HepG2 (cell line): ENCODE data around the gene GPRIN1. TPM values are rescaled to one million over a fixed set of nuclear protein-coding genes. Genes with fewer than 3 reads are reported as not detected.

ENCODE experiments used
- ATAC-seq: fragments of 200-7000 bp; cut with Tn5 transposase; 3 replicates; pipeline ENCODE4 v1.9.1; 2020; ENCODE audit warnings: mild to moderate bottlenecking, moderate library complexity
- BruUV-seq: library from RNA; stranded (reverse); fragments of 400-500 nt; replicated peaks from 2 replicates; lab custom pipeline; 2021; lab: Mats Ljungman, UMichigan
- CTCF ChIA-PET: fragments of 300-600 bp; formaldehyde crosslinking; extraction: SDS; loops from one replicate; lab custom pipeline; 2021; ENCODE audit warnings: low total read pairs, inconsistent platforms, low intra/inter-chr PET ratio; lab: Yijun Ruan, JAX
- POLR2A ChIA-PET: fragments of 350-600 bp; sonication (Branson Sonifier 250); formaldehyde crosslinking; loops from one replicate; lab custom pipeline; 2020; ENCODE audit warnings: antibody characterized with exemption, inconsistent platforms; lab: Yijun Ruan, JAX
- DNase-seq: peaks from one replicate; pipeline ENCODE4 v3.0.0-alpha.2; 2015; ENCODE audit warnings: low spot score
- FAIRE-seq: peaks from 3 replicates; lab custom pipeline; 2011; peaks lifted over from hg19 to GRCh38; lab: Jason Lieb, UNC
- H2AFZ ChIP-seq: one replicate; pipeline ENCODE4 v1.6.1; 2011; ENCODE audit warnings: low read length, inconsistent platforms
- H3K27ac ChIP-seq: fragments of 300-600 bp; 3 replicates; pipeline ENCODE4 v1.8.0; 2011; ENCODE audit warnings: mixed run types, mild to moderate bottlenecking, mixed read lengths, low read length, inconsistent platforms; ENCODE audit not compliant: insufficient read depth; ENCODE audit errors: extremely low read length
- H3K27me3 ChIP-seq, 2 experiments: fragments of 200-600 bp in 1 of 2; 2 replicates in 1 of 2; 3 replicates in 1 of 2; pipeline versions ENCODE4 v1.6.0 to v1.8.0; 2011; ENCODE audit warnings: low read length in 2 of 2, mild to moderate bottlenecking in 2 of 2, moderate library complexity in 2 of 2, inconsistent platforms in 1 of 2; ENCODE audit not compliant: insufficient read depth in 2 of 2, control insufficient read depth in 1 of 2
- H3K36me3 ChIP-seq, 2 experiments: fragments of 200-600 bp in 1 of 2; replicated peaks in 1 of 2; 2 replicates in 1 of 2; 3 replicates in 1 of 2; pipeline versions ENCODE4 v1.5.1 to v1.8.0; 2011; ENCODE audit warnings: low read length in 2 of 2, inconsistent platforms in 1 of 2; ENCODE audit not compliant: insufficient read depth in 2 of 2, control insufficient read depth in 1 of 2
- H3K4me1 ChIP-seq: 2 replicates; pipeline ENCODE4 v1.5.1; 2012; ENCODE audit warnings: low read length, inconsistent platforms; ENCODE audit not compliant: insufficient read depth
- H3K4me2 ChIP-seq: 2 replicates; pipeline ENCODE4 v1.6.0; 2011; ENCODE audit warnings: low read depth, low read length, inconsistent platforms
- H3K4me3 ChIP-seq, 3 experiments: fragments of 200-600 bp in 1 of 3; sonication (generic), shearing (Covaris generic) in 1 of 3; replicated peaks in 1 of 3; 2 replicates each; pipeline ENCODE4 v1.5.1; 2011 to 2016; ENCODE audit warnings: low read length in 3 of 3, inconsistent platforms in 2 of 3, low read depth in 2 of 3, mild to moderate bottlenecking in 2 of 3, control low read depth in 1 of 3, mixed read lengths in 1 of 3; ENCODE audit not compliant: insufficient read depth in 1 of 3
- H3K79me2 ChIP-seq: one replicate; pipeline ENCODE4 v1.6.1; 2011; ENCODE audit warnings: low read length, inconsistent platforms; ENCODE audit not compliant: insufficient read depth
- H3K9ac ChIP-seq: 2 replicates; pipeline ENCODE4 v1.6.0; 2011; ENCODE audit warnings: mild to moderate bottlenecking, low read depth, low read length, inconsistent platforms; ENCODE audit not compliant: insufficient read depth
- H3K9me3 ChIP-seq: 2 replicates; pipeline ENCODE4 v1.5.1; 2012; ENCODE audit warnings: mild to moderate bottlenecking, low read length
- H4K20me1 ChIP-seq: 2 replicates; pipeline ENCODE4 v1.6.0; 2011; ENCODE audit warnings: inconsistent platforms, mild to moderate bottlenecking, low read length, moderate library complexity; ENCODE audit not compliant: insufficient read depth
- CHD4 ChIP-seq: fragments of 200-600 bp; sonication (generic); IDR thresholded peaks from 2 replicates; pipeline ENCODE4 v1.7.0; 2017; ENCODE audit warnings: mild to moderate bottlenecking, low read length, borderline replicate concordance
- ELF3 ChIP-seq: IDR thresholded peaks from 2 replicates; pipeline ENCODE4 v1.6.1; 2016; ENCODE audit warnings: missing genetic modification reagents, missing compliant biosample characterization
- IKZF1 ChIP-seq: fragments of 450-650 bp; IDR thresholded peaks from 2 replicates; pipeline ENCODE4 v1.7.1; 2016
- KDM5B ChIP-seq: sonication (generic); formaldehyde crosslinking; IDR thresholded peaks from 2 replicates; pipeline ENCODE4 v1.4.0; 2020; ENCODE audit warnings: missing genetic modification reagents, mild to moderate bottlenecking, borderline replicate concordance
- MTA3 ChIP-seq: sonication (generic); formaldehyde crosslinking; IDR thresholded peaks from 2 replicates; pipeline ENCODE4 v1.4.0; 2020; ENCODE audit warnings: missing genetic modification reagents
- NCOR1 ChIP-seq: fragments of 200-600 bp; sonication (generic); IDR thresholded peaks from 2 replicates; pipeline ENCODE4 v1.7.0; 2017; ENCODE audit warnings: antibody characterized with exemption, low read length, borderline replicate concordance
- NKX3-1 ChIP-seq: sonication (generic); formaldehyde crosslinking; IDR thresholded peaks from 2 replicates; pipeline ENCODE4 v1.5.0; 2020; ENCODE audit warnings: missing genetic modification reagents
- SIX1 ChIP-seq: sonication (generic); formaldehyde crosslinking; IDR thresholded peaks from 2 replicates; pipeline ENCODE4 v1.4.0; 2020; ENCODE audit warnings: missing genetic modification reagents, borderline replicate concordance
- ZNF724P ChIP-seq: sonication (generic); formaldehyde crosslinking; IDR thresholded peaks from 2 replicates; pipeline ENCODE4 v1.8.0; 2022; ENCODE audit warnings: missing genetic modification reagents, borderline replicate concordance
- ZNF775 ChIP-seq: sonication (generic); formaldehyde crosslinking; IDR thresholded peaks from 2 replicates; pipeline ENCODE4 v1.4.0; 2020; ENCODE audit warnings: missing genetic modification reagents, mild to moderate bottlenecking, moderate library complexity, borderline replicate concordance
- ZZZ3 ChIP-seq: sonication (generic); formaldehyde crosslinking; IDR thresholded peaks from 2 replicates; pipeline ENCODE4 v1.4.0; 2020; ENCODE audit warnings: missing genetic modification reagents, mild to moderate bottlenecking, borderline replicate concordance
- WGBS: methylation state at CpG from one replicate; pipeline ENCODE4 v1.1.6; 2017; ENCODE audit warnings: low lambda C conversion rate; 5-methylcytosine and 5-hydroxymethylcytosine counted together
- in situ Hi-C: cut with HindIII; loops from 2 replicates; pipeline ENCODE4 v1.10.0; 2017; ENCODE audit warnings: low pct_unique_long_range_greater_than_20kb; ENCODE audit not compliant: extremely low pct_ligation_motif_present
- intact Hi-C: fragments of 100-400 bp; cut with micrococcal nuclease; formaldehyde crosslinking; loops from one replicate; pipeline ENCODE4 v1.10.0; 2022; ENCODE audit not compliant: unreplicated experiment
- polyA plus RNA-seq, 8 experiments: library from polyadenylated mRNA; depleted of rRNA in 3 of 8; stranded (reverse) in 7 of 8; unstranded in 1 of 8; fragments of >200 nt; fragmentation: Illumina TruSeq in 4 of 8; extraction: Trizol in 4 of 8; gene quantifications; 2 replicates each; pipeline versions ENCODE4 v1.2.1 to v1.2.3, GENCODE V29; 2011 to 2016; ENCODE audit warnings: low read depth in 4 of 8, missing spikeins in 1 of 8, mixed read lengths in 1 of 8; ENCODE audit not compliant: insufficient read depth in 1 of 8
- total RNA-seq, 5 experiments: library from RNA; depleted of rRNA; stranded (reverse); fragments of >200 nt; fragmentation: Illumina TruSeq; extraction: Trizol; gene quantifications; 2 replicates each; pipeline ENCODE4 v1.2.3, GENCODE V29; 2016; ENCODE audit warnings: low read depth in 1 of 5
- TF ChIP-seq, protein P1 (sequence below): fragments of 450-650 bp; IDR thresholded peaks from 2 replicates; pipeline ENCODE4 v1.6.1; 2016
- TF ChIP-seq, protein P2 (sequence below): sonication (generic); formaldehyde crosslinking; conservative IDR thresholded peaks from 2 replicates; pipeline ENCODE4 v1.8.0; 2022; ENCODE audit warnings: mild to moderate bottlenecking, moderate library complexity, missing genetic modification reagents

GPRIN1 gene
- total and polyA plus RNA-seq, 2 of the 13 experiments (the other 11 are each of a cell fraction or from before 2014, with no cell fraction given) = 0.32 to 2.0 TPM

GRCh38 chr5:176621661-176622079, 11.7 kb upstream of the GPRIN1 start:
- no peak overlapping the region for H3K4me3 ChIP-seq
- H2AFZ ChIP-seq = no peak overlapping the region
- TF ChIP-seq, protein P1, sequence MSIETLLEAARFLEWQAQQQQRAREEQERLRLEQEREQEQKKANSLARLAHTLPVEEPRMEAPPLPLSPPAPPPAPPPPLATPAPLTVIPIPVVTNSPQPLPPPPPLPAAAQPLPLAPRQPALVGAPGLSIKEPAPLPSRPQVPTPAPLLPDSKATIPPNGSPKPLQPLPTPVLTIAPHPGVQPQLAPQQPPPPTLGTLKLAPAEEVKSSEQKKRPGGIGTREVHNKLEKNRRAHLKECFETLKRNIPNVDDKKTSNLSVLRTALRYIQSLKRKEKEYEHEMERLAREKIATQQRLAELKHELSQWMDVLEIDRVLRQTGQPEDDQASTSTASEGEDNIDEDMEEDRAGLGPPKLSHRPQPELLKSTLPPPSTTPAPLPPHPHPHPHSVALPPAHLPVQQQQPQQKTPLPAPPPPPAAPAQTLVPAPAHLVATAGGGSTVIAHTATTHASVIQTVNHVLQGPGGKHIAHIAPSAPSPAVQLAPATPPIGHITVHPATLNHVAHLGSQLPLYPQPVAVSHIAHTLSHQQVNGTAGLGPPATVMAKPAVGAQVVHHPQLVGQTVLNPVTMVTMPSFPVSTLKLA = peak; percentile 40; the same call in 1 of the 2 replicates
- no peak for TF ChIP-seq SIX1 (CRISPR knock-in tag)
- DNase-seq (no peak), ATAC-seq (no peak), FAIRE-seq (no peak)
- ChIA-PET POLR2A (no interaction called here), CTCF (no interaction called here)
- intact Hi-C loops (no loop called here), in situ Hi-C loops (no loop called here)
- H3K36me3 ChIP-seq = no peaks in the 10 kb centered on the region
- no peaks in the 10 kb centered on the region for H3K4me1 ChIP-seq
- H4K20me1 ChIP-seq = no peaks in the 10 kb centered on the region
- 30% methylated on average over 6 of the region's 13 CpGs for WGBS
- no peaks in the 10 kb centered on the region for H3K79me2 ChIP-seq
- peaks cover 15 to 81% of the 10 kb centered on the region in 2 experiments for H3K27me3 ChIP-seq
- H3K4me2 ChIP-seq = no peak overlapping the region
- H3K9ac ChIP-seq = no peak overlapping the region
- H3K27ac ChIP-seq = no peak overlapping the region
- BruUV-seq = no TSS peak
- no peaks in the 10 kb centered on the region for H3K9me3 ChIP-seq

DNA sequence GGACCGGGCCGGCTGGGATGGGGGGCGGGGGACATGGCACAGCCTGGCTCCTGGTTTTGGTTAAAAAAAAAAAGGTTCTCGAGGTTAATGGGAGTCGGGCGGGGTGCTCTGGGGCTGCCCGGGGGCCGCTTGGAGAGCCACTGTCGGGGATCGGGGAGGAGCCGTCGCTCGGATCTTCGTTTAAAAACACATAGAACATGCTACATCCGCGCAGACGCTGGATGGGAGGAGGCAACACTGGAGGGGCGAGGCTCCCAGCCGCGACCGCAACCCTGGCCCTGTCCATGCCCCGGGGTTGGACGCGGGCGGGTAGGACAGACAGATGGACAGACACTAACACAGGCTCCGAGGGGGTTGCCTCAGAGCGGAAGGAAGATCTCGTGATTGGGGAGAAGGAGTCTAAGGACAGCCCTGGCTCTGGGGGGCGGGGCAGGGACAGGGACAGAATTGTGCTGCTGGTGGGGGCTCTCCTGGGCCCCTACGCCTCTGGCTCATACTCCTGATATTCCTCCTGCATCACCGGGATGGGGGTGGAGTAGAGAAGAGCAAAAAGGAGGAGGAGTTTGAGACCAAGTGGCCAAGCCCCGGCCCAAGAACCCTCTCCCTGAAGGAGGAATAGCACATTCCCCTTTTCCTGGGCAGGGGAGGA, 10.5 kb upstream of the GPRIN1 start:
- in situ Hi-C loops (no loop called here), intact Hi-C loops (no loop called here)
- Histone ChIP-seq H2AFZ (no peak overlapping the region), H3K79me2 (no peaks in the 10 kb centered on the region), H3K4me3 (no peak overlapping the region), H3K36me3 (no peaks in the 10 kb centered on the region), H3K27ac (no peak overlapping the region), H3K9ac (no peak overlapping the region), H3K4me1 (no peaks in the 10 kb centered on the region), H4K20me1 (no peaks in the 10 kb centered on the region), H3K9me3 (no peaks in the 10 kb centered on the region), H3K27me3 (peaks cover 10 to 72% of the 10 kb centered on the region in 2 experiments), H3K4me2 (no peak overlapping the region)
- POLR2A ChIA-PET = no interaction called here
- no peak for FAIRE-seq
- CTCF ChIA-PET = no interaction called here
- BruUV-seq = no TSS peak
- WGBS = 31% methylated on average over 22 of the region's 32 CpGs
- DNase-seq = no peak
- TF ChIP-seq ELF3 (CRISPR knock-in tag) (no peak), ZNF724P (CRISPR knock-in tag) (no peak), IKZF1 (no peak), NKX3-1 (CRISPR knock-in tag) (no peak), MTA3 (CRISPR knock-in tag) (no peak), CHD4 (no peak), KDM5B (no peak), ZNF775 (CRISPR knock-in tag) (no peak), NCOR1 (no peak), ZZZ3 (CRISPR knock-in tag) (no peak)
- TF ChIP-seq, protein P2, sequence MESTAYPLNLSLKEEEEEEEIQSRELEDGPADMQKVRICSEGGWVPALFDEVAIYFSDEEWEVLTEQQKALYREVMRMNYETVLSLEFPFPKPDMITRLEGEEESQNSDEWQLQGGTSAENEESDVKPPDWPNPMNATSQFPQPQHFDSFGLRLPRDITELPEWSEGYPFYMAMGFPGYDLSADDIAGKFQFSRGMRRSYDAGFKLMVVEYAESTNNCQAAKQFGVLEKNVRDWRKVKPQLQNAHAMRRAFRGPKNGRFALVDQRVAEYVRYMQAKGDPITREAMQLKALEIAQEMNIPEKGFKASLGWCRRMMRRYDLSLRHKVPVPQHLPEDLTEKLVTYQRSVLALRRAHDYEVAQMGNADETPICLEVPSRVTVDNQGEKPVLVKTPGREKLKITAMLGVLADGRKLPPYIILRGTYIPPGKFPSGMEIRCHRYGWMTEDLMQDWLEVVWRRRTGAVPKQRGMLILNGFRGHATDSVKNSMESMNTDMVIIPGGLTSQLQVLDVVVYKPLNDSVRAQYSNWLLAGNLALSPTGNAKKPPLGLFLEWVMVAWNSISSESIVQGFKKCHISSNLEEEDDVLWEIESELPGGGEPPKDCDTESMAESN (CRISPR knock-in tag) = no peak
- ATAC-seq = no peak
